MG63 (cell line): ENCODE data around the gene GAD1. TPM values are rescaled to one million over a fixed set of nuclear protein-coding genes. Genes with fewer than 3 reads are reported as not detected.
A peak's percentile ranks its signal among the peaks of the same experiment; 100 is the strongest.

Source experiments
- DNase-seq: peaks from one replicate; pipeline ENCODE4 v3.0.0-alpha.2; 2020
- H3K27me3 ChIP-seq: fragments of 250-450 bp; sonication (Bioruptor Pico); 2 replicates; pipeline ENCODE4 v1.5.1; 2020; ENCODE audit warnings: mild to moderate bottlenecking, moderate library complexity
- H3K36me3 ChIP-seq: fragments of 250-450 bp; sonication (Bioruptor Pico); 2 replicates; pipeline ENCODE4 v1.5.1; 2020; ENCODE audit warnings: mild to moderate bottlenecking, moderate library complexity
- H3K4me3 ChIP-seq: fragments of 250-450 bp; sonication (Bioruptor Pico); 2 replicates; pipeline ENCODE4 v1.5.1; 2020; ENCODE audit warnings: mild to moderate bottlenecking, moderate library complexity
- H3K9me3 ChIP-seq: fragments of 250-450 bp; sonication (Bioruptor Pico); 2 replicates; pipeline ENCODE4 v1.5.1; 2020; ENCODE audit warnings: mild to moderate bottlenecking, moderate library complexity
- total RNA-seq: library from RNA; depleted of rRNA; stranded (reverse); fragments of >200 nt; shearing (Covaris generic); gene quantifications from 2 replicates; pipeline ENCODE4 v1.2.3, GENCODE V29; 2014; ENCODE audit warnings: low replicate concordance

Gene GAD1
- total RNA-seq, 1 experiment from 2014 or later = 3.2 TPM

- DNase-seq = no peak
- Histone ChIP-seq H3K9me3 (no peaks in the 10 kb centered on the region), H3K27me3 (peaks cover 44% of the 10 kb centered on the region), H3K36me3 (no peaks in the 10 kb centered on the region), H3K4me3 (no peak overlapping the region)
Observed at GRCh38 chr2:170815311-170815710, 1.4 kb upstream of the GAD1 start.

- Histone ChIP-seq H3K4me3 (peak overlapping the region; percentile 49), H3K36me3 (no peaks in the 10 kb centered on the region), H3K9me3 (no peaks in the 10 kb centered on the region), H3K27me3 (peaks cover 44% of the 10 kb centered on the region)
- DNase-seq = peak; percentile 59
Observed at GRCh38 chr2:170815746-170816503, 762 bp upstream of the GAD1 start.

- H3K36me3 ChIP-seq = no peaks in the 10 kb centered on the region
- no peaks in the 10 kb centered on the region for H3K9me3 ChIP-seq
- peak; percentile 21 for DNase-seq
- peaks cover 46% of the 10 kb centered on the region for H3K27me3 ChIP-seq
- peak overlapping the region; percentile 49 for H3K4me3 ChIP-seq
Observed at GRCh38 chr2:170817093-170818035, 677 bp downstream of the GAD1 start.

- DNase-seq = peak; percentile 19
- Histone ChIP-seq H3K9me3 (no peaks in the 10 kb centered on the region), H3K27me3 (peaks cover 42% of the 10 kb centered on the region), H3K4me3 (peak overlapping the region; percentile 49), H3K36me3 (no peaks in the 10 kb centered on the region)
Observed at GRCh38 chr2:170818036-170818751, 1.5 kb downstream of the GAD1 start.

- H3K27me3 ChIP-seq = peaks cover 35% of the 10 kb centered on the region
- no peak for DNase-seq
- H3K36me3 ChIP-seq = no peaks in the 10 kb centered on the region
- H3K4me3 ChIP-seq = peak overlapping the region; percentile 49
- no peaks in the 10 kb centered on the region for H3K9me3 ChIP-seq
Observed at GRCh38 chr2:170818752-170819470, 2.2 kb downstream of the GAD1 start.

- Histone ChIP-seq H3K27me3 (peaks cover 24% of the 10 kb centered on the region), H3K36me3 (no peaks in the 10 kb centered on the region), H3K4me3 (no peak overlapping the region), H3K9me3 (no peaks in the 10 kb centered on the region)
- DNase-seq = no peak
Observed at GRCh38 chr2:170819680-170820664, 3.3 kb downstream of the GAD1 start.

GRCh38 chr2:170820757-170821530 lies 4.3 kb downstream of the GAD1 start:
- H3K36me3 ChIP-seq = no peaks in the 10 kb centered on the region
- peaks cover 19% of the 10 kb centered on the region for H3K27me3 ChIP-seq
- H3K4me3 ChIP-seq = no peak overlapping the region
- no peaks in the 10 kb centered on the region for H3K9me3 ChIP-seq
- DNase-seq = no peak

- peaks cover 17% of the 10 kb centered on the region for H3K27me3 ChIP-seq
- H3K9me3 ChIP-seq = no peaks in the 10 kb centered on the region
- no peaks in the 10 kb centered on the region for H3K36me3 ChIP-seq
- no peak for DNase-seq
- H3K4me3 ChIP-seq = no peak overlapping the region
Observed at GRCh38 chr2:170821531-170822289, 5.0 kb downstream of the GAD1 start.

- Histone ChIP-seq H3K9me3 (no peaks in the 10 kb centered on the region), H3K4me3 (no peak overlapping the region), H3K36me3 (no peaks in the 10 kb centered on the region), H3K27me3 (peaks cover 14% of the 10 kb centered on the region)
- no peak for DNase-seq
Observed at GRCh38 chr2:170822290-170823087, 5.8 kb downstream of the GAD1 start.

- H3K4me3 ChIP-seq = no peak overlapping the region
Observed at GRCh38 chr2:170823088-170823897, 6.6 kb downstream of the GAD1 start.

GRCh38 chr2:170823898-170824215 lies 7.2 kb downstream of the GAD1 start:
- H3K27me3 ChIP-seq = peaks cover 5% of the 10 kb centered on the region; the same call in 1 of the 2 replicates
- H3K36me3 ChIP-seq = no peaks in the 10 kb centered on the region
- H3K4me3 ChIP-seq = no peak overlapping the region
- no peak for DNase-seq
- no peaks in the 10 kb centered on the region for H3K9me3 ChIP-seq

More at GRCh38 chr2:170823088-170823897, 6.6 kb downstream of the GAD1 start:
- no peak for DNase-seq
- Histone ChIP-seq H3K9me3 (no peaks in the 10 kb centered on the region), H3K36me3 (no peaks in the 10 kb centered on the region), H3K27me3 (peaks cover 10% of the 10 kb centered on the region)

- H3K27me3 ChIP-seq = 0 out of 2 replicates have a peak, but pooled peaks cover 2% of the 10 kb centered on the region
- H3K36me3 ChIP-seq = no peaks in the 10 kb centered on the region
- no peak overlapping the region for H3K4me3 ChIP-seq
- no peaks in the 10 kb centered on the region for H3K9me3 ChIP-seq
- DNase-seq = peak; percentile 26
Observed at GRCh38 chr2:170824526-170825015, 7.9 kb downstream of the GAD1 start.
